Measurements from ENCODE around the gene ITSN1.

The ITSN1 gene

GRCh38 chr21:33834801-33835500 lies 192.7 kb downstream of the ITSN1 start:
- DNase-seq (ENCODE audit: low read depth in 3 of 3, low spot score in 1 of 3) = no peak

- no peak for DNase-seq (ENCODE audit: low read depth in 3 of 3, low spot score in 1 of 3)
Observed at GRCh38 chr21:33835920-33836319, 193.6 kb downstream of the ITSN1 start.

GRCh38 chr21:33836408-33836807 lies 194.1 kb downstream of the ITSN1 start:
- DNase-seq (ENCODE audit: low read depth in 3 of 3, low spot score in 1 of 3) = no peak

GRCh38 chr21:33839167-33839716 lies 196.9 kb downstream of the ITSN1 start:
- DNase-seq (ENCODE audit: low read depth in 3 of 3, low spot score in 1 of 3) = no peak

- no peak for DNase-seq (ENCODE audit: low read depth in 3 of 3, low spot score in 1 of 3)
Observed at GRCh38 chr21:33839806-33840205, 197.5 kb downstream of the ITSN1 start.

GRCh38 chr21:33840771-33841170 lies 198.5 kb downstream of the ITSN1 start:
- DNase-seq (ENCODE audit: low read depth in 3 of 3, low spot score in 1 of 3) = no peak

GRCh38 chr21:33841561-33841960 lies 199.3 kb downstream of the ITSN1 start:
- no peak for DNase-seq (ENCODE audit: low read depth in 3 of 3, low spot score in 1 of 3)

- no peak for DNase-seq (ENCODE audit: low read depth in 3 of 3, low spot score in 1 of 3)
Observed at GRCh38 chr21:33843216-33843615, 200.9 kb downstream of the ITSN1 start.

- DNase-seq (ENCODE audit: low read depth in 3 of 3, low spot score in 1 of 3) = no peak
Observed at GRCh38 chr21:33844104-33844889, 202.0 kb downstream of the ITSN1 start.

GRCh38 chr21:33844890-33845205 lies 202.5 kb downstream of the ITSN1 start:
- DNase-seq (ENCODE audit: low read depth in 3 of 3, low spot score in 1 of 3) = no peak

GRCh38 chr21:33846141-33846540 lies 203.8 kb downstream of the ITSN1 start:
- DNase-seq (ENCODE audit: low read depth in 3 of 3, low spot score in 1 of 3) = no peak

- no peak for DNase-seq (ENCODE audit: low read depth in 3 of 3, low spot score in 1 of 3)
Observed at GRCh38 chr21:33847588-33848248, 205.4 kb downstream of the ITSN1 start.

GRCh38 chr21:33848249-33848953 lies 206.1 kb downstream of the ITSN1 start:
- DNase-seq (ENCODE audit: low read depth in 3 of 3, low spot score in 1 of 3) = no peak

- DNase-seq (ENCODE audit: low read depth in 3 of 3, low spot score in 1 of 3) = no peak
Observed at GRCh38 chr21:33849834-33850233, 207.5 kb downstream of the ITSN1 start.

GRCh38 chr21:33850401-33850800 lies 208.1 kb downstream of the ITSN1 start:
- no peak for DNase-seq (ENCODE audit: low read depth in 3 of 3, low spot score in 1 of 3)

- DNase-seq (ENCODE audit: low read depth in 3 of 3, low spot score in 1 of 3) = no peak
Observed at GRCh38 chr21:33850985-33851384, 208.7 kb downstream of the ITSN1 start.

GRCh38 chr21:33852485-33852884 lies 210.2 kb downstream of the ITSN1 start:
- DNase-seq (ENCODE audit: low read depth in 3 of 3, low spot score in 1 of 3) = no peak

GRCh38 chr21:33854604-33855003 lies 212.3 kb downstream of the ITSN1 start:
- DNase-seq (ENCODE audit: low read depth in 3 of 3, low spot score in 1 of 3) = no peak

- no peak for DNase-seq (ENCODE audit: low read depth in 3 of 3, low spot score in 1 of 3)
Observed at GRCh38 chr21:33855190-33855589, 212.9 kb downstream of the ITSN1 start.

GRCh38 chr21:33856893-33857527 lies 214.7 kb downstream of the ITSN1 start:
- DNase-seq (ENCODE audit: low read depth in 3 of 3, low spot score in 1 of 3) = no peak
